Stimulated activated CD4-positive, alpha-beta T cell treated with anti-CD3 and anti-CD28 coated beads, Interleukin-12 subunit alpha, Interleukin-12 subunit beta, amount 100 ng/mL, for 48 hours (primary cell): ENCODE data around the gene CEPT1.

Experiments used
- DNase-seq, 3 donors: peaks; one replicate each; pipeline ENCODE4 v3.0.0-alpha.2; 2020; ENCODE audit warnings: low read depth in 2 of 3, low spot score in 1 of 3

Gene CEPT1

GRCh38 chr1:111145963-111146768 is 6.1 kb downstream of the CEPT1 start:
- no peak for DNase-seq

- DNase-seq: no peak
Measured at GRCh38 chr1:111147948-111148347, 7.9 kb downstream of the CEPT1 start.

GRCh38 chr1:111148376-111148881 is 8.4 kb downstream of the CEPT1 start:
- DNase-seq: no peak

GRCh38 chr1:111151838-111152237 is 11.8 kb downstream of the CEPT1 start:
- DNase-seq: no peak

GRCh38 chr1:111154021-111154999 is 14.3 kb downstream of the CEPT1 start:
- no peak for DNase-seq

- no peak for DNase-seq
Measured at GRCh38 chr1:111157431-111157830, 17.4 kb downstream of the CEPT1 start.

- no peak for DNase-seq
Measured at GRCh38 chr1:111161843-111162487, 21.9 kb downstream of the CEPT1 start.

- DNase-seq: no peak
Measured at GRCh38 chr1:111162488-111162880, 22.5 kb downstream of the CEPT1 start.

- no peak for DNase-seq
Measured at GRCh38 chr1:111163363-111163762, 23.3 kb downstream of the CEPT1 start.

- DNase-seq: no peak
Measured at GRCh38 chr1:111164151-111164550, 24.1 kb downstream of the CEPT1 start.

GRCh38 chr1:111172463-111172862 is 32.4 kb downstream of the CEPT1 start:
- DNase-seq: no peak

- no peak for DNase-seq
Measured at GRCh38 chr1:111174070-111174469, 34.0 kb downstream of the CEPT1 start.

- no peak for DNase-seq
Measured at GRCh38 chr1:111175349-111175748, 35.3 kb downstream of the CEPT1 start.

- DNase-seq: no peak
Measured at GRCh38 chr1:111176678-111177077, 36.7 kb downstream of the CEPT1 start.

- DNase-seq: no peak
Measured at GRCh38 chr1:111179968-111180533, 40.0 kb downstream of the CEPT1 start.

GRCh38 chr1:111182052-111182451 is 42.0 kb downstream of the CEPT1 start:
- no peak for DNase-seq

GRCh38 chr1:111183308-111184069 is 43.5 kb downstream of the CEPT1 start:
- no peak for DNase-seq

- DNase-seq: no peak
Measured at GRCh38 chr1:111184663-111185062, 44.6 kb downstream of the CEPT1 start.

GRCh38 chr1:111190931-111191451 is 51.0 kb downstream of the CEPT1 start:
- DNase-seq: no peak

- no peak for DNase-seq
Measured at GRCh38 chr1:111191496-111191895, 51.5 kb downstream of the CEPT1 start.
